Activated CD8-positive, alpha-beta T cell treated with anti-CD3 and anti-CD28 coated beads for 36 hours (primary cell): ENCODE results near the gene HPCA. TPM values are rescaled to one million over a fixed set of nuclear protein-coding genes. Genes with fewer than 3 reads are reported as not detected.

Source experiments
- ATAC-seq: fragments of 200-7000 bp; cut with Tn5 transposase; one replicate; pipeline ENCODE4 v1.10.0; 2021; ENCODE audit warnings: mild to moderate bottlenecking, moderate library complexity
- CTCF ChIA-PET: fragments of 350-600 bp; sonication (Branson Sonifier 250); formaldehyde crosslinking; loops from one replicate; lab custom pipeline; 2021; ENCODE audit warnings: antibody characterized with exemption; lab: Charles Lee
- POLR2A ChIA-PET: fragments of 350-600 bp; sonication (Branson Sonifier 250); formaldehyde crosslinking; loops from one replicate; lab custom pipeline; 2021; ENCODE audit warnings: antibody characterized with exemption; lab: Charles Lee
- DNase-seq: peaks from one replicate; pipeline ENCODE4 v3.0.0-alpha.2; 2020
- H3K27ac Mint-ChIP-seq: one replicate; pipeline ENCODE4 v1.8.0; 2021; ENCODE audit warnings: mild to moderate bottlenecking, mixed read lengths
- H3K27me3 Mint-ChIP-seq: one replicate; pipeline ENCODE4 v1.8.0; 2021; ENCODE audit warnings: mixed read lengths
- H3K36me3 Mint-ChIP-seq: one replicate; pipeline ENCODE4 v1.8.0; 2021; ENCODE audit warnings: low read depth, mixed read lengths
- H3K4me1 Mint-ChIP-seq: one replicate; pipeline ENCODE4 v1.8.0; 2021; ENCODE audit warnings: low read depth, mixed read lengths
- H3K4me3 Mint-ChIP-seq: one replicate; pipeline ENCODE4 v1.8.0; 2021; ENCODE audit warnings: mild to moderate bottlenecking, moderate library complexity, mixed read lengths
- H3K9me3 Mint-ChIP-seq: one replicate; pipeline ENCODE4 v1.8.0; 2021; ENCODE audit warnings: mixed read lengths
- intact Hi-C: fragments of 100-400 bp; cut with micrococcal nuclease; formaldehyde crosslinking; loops from one replicate; pipeline ENCODE4 v1.10.0; 2022
- total RNA-seq, 2 experiments: library from RNA; stranded (reverse); gene quantifications; one replicate each; pipeline ENCODE4 v1.2.3, GENCODE V29; 2021
- TF ChIP-seq, protein P1 (sequence below): fragments of 200-600 bp; IDR thresholded peaks from one replicate; pipeline ENCODE4 v1.8.0; 2022; ENCODE audit warnings: antibody characterized with exemption, mild to moderate bottlenecking

Gene HPCA
- total RNA-seq, 2 experiments from 2014 or later = 0.49 to 0.61 TPM

DNA sequence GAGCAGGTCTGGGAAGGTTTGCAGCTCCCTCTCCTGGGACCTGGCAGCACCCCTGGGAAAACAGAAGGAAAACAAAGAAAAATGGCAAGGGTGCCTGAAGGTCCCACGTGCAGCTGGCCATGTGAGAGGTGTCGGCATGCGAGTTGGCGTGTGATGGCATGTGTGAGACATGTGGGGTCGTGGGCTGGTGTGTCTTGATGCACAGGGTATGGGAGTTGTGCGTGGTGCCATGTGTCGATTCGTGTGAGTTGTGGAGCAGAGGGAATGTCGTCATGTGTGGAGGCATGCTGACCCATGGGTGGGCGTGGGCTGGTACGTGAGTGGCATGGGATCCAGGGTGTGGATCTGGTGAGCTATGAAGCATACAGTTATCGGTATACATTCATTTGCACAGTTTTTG lies 1.3 kb downstream of the HPCA start:
- H3K27ac Mint-ChIP-seq = no peak overlapping the region
- POLR2A ChIA-PET = interaction anchor here (0.6 kb wide), 1 partner anchor 16 kb away, joined by 3 read pairs; no protein-coding TSS in a partner anchor

DNA sequence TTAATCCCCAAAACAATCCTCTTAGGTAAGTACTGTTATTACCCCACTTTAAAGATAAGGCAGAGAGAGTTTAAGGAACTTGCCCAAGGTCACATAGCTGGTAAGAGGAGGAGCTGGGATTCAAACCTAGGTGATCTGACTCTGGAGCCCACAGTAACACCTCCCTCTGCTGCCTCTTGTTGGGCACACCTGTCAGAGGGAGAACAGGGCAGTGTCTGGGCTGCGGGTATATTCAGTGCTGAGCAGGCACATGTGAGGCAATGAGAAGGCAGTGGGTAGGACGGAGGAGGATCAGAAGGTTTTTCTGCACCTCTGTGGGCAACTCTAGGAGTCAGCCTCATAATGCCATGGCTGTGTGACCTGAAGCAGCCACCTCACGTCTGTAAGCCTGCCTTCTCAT lies 1.8 kb downstream of the HPCA start:
- H3K36me3 Mint-ChIP-seq = no peaks in the 10 kb centered on the region
- H3K4me3 Mint-ChIP-seq = no peak overlapping the region
- no peaks in the 10 kb centered on the region for H3K9me3 Mint-ChIP-seq
- ChIA-PET POLR2A (no interaction called here), CTCF (interaction anchor here (0.9 kb wide), 1 partner anchor 20 kb away, joined by 3 read pairs; no protein-coding TSS in a partner anchor)
- ATAC-seq = no peak
- no peak overlapping the region for H3K27ac Mint-ChIP-seq
- intact Hi-C loops = no loop called here
- H3K27me3 Mint-ChIP-seq = peaks cover 65% of the 10 kb centered on the region
- TF ChIP-seq, protein P1, sequence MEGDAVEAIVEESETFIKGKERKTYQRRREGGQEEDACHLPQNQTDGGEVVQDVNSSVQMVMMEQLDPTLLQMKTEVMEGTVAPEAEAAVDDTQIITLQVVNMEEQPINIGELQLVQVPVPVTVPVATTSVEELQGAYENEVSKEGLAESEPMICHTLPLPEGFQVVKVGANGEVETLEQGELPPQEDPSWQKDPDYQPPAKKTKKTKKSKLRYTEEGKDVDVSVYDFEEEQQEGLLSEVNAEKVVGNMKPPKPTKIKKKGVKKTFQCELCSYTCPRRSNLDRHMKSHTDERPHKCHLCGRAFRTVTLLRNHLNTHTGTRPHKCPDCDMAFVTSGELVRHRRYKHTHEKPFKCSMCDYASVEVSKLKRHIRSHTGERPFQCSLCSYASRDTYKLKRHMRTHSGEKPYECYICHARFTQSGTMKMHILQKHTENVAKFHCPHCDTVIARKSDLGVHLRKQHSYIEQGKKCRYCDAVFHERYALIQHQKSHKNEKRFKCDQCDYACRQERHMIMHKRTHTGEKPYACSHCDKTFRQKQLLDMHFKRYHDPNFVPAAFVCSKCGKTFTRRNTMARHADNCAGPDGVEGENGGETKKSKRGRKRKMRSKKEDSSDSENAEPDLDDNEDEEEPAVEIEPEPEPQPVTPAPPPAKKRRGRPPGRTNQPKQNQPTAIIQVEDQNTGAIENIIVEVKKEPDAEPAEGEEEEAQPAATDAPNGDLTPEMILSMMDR = no peak
- no peak for DNase-seq
- H3K4me1 Mint-ChIP-seq = peaks cover 5% of the 10 kb centered on the region

More for the DNA sequence above, 1.3 kb downstream of the HPCA start:
- peaks cover 63% of the 10 kb centered on the region for H3K27me3 Mint-ChIP-seq
- CTCF ChIA-PET = interaction anchor here (0.9 kb wide), 1 partner anchor 21 kb away, joined by 3 read pairs; no protein-coding TSS in a partner anchor
- no peak overlapping the region for H3K4me3 Mint-ChIP-seq
- intact Hi-C loops = no loop called here
- TF ChIP-seq, protein P1 = no peak
- no peaks in the 10 kb centered on the region for H3K36me3 Mint-ChIP-seq
- ATAC-seq = no peak
- no peak for DNase-seq
- peaks cover 5% of the 10 kb centered on the region for H3K4me1 Mint-ChIP-seq
- no peaks in the 10 kb centered on the region for H3K9me3 Mint-ChIP-seq

DNA sequence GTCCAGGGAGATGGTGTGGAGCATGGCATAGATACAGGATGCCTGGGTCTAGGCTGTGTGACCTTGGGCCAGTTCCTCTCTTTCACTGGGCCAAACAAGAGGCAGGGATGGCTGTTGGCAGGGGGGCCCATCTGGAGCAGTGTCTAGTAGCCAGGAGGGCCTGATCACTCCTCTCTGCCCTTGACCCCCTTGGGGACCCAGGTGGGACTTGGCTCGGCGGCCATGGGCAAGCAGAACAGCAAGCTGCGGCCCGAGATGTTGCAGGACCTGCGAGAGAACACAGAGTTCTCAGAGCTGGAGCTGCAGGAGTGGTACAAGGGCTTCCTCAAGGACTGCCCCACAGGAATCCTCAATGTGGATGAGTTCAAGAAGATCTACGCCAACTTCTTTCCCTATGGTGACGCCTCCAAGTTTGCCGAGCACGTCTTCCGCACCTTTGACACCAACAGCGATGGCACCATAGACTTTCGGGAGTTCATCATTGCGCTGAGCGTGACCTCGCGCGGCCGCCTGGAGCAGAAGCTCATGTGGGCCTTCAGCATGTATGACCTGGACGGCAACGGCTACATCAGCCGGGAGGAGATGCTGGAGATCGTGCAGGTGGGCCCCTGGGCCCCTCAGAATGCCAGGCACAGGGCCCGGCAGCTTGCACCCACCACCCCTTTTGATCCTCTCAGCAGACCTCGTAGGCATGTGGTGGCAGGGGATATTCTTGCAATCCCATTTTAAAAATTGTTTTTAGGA lies 2.6 kb downstream of the HPCA start:
- Mint-ChIP-seq H3K4me3 (no peak overlapping the region), H3K4me1 (peaks cover 5% of the 10 kb centered on the region), H3K9me3 (no peaks in the 10 kb centered on the region), H3K27me3 (peaks cover 61% of the 10 kb centered on the region), H3K27ac (no peak overlapping the region), H3K36me3 (no peaks in the 10 kb centered on the region)
- DNase-seq = no peak
- intact Hi-C loops = no loop called here
- ChIA-PET POLR2A (no interaction called here), CTCF (interaction anchor here (5.0 kb wide), 1 partner anchor 13 kb away, joined by 31 read pairs; no protein-coding TSS in a partner anchor)
- TF ChIP-seq, protein P1 = no peak
- no peak for ATAC-seq

DNA sequence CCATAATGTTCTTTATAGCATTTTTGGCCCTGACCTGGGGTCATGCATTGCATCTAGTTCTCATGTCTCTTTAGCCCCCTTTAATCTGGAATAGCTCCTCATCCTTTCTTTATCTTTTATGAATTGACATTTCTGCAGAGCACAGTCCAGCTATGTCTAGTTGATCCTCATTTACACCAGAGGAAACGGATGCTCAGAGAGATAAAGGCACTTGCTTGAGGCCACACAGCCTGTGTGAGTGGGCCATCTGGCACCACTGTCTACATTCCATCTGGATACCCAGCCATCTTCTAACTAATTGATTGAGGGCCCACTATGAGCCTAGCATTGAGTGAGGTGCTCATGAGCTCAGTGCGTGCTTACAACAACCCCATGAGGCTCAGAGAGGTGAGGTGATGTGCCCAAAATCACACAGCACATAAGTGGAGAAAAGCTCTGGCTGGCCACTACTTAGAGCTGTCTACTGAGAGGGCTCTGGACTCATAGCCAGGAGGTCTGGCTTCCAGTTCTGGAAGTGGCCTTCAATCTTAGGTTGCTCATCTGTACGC lies 3.5 kb downstream of the HPCA start:
- DNase-seq (no peak), ATAC-seq (no peak)
- POLR2A ChIA-PET = no interaction called here
- H3K4me1 Mint-ChIP-seq = peaks cover 5% of the 10 kb centered on the region
- TF ChIP-seq, protein P1 = no peak
- H3K4me3 Mint-ChIP-seq = no peak overlapping the region
- CTCF ChIA-PET = interaction anchor here (0.8 to 5.0 kb wide), 2 partner anchors 14 to 167 kb away, joined by 3 to 31 read pairs; no protein-coding TSS in a partner anchor
- no peaks in the 10 kb centered on the region for H3K9me3 Mint-ChIP-seq
- peaks cover 58% of the 10 kb centered on the region for H3K27me3 Mint-ChIP-seq
- intact Hi-C loops = no loop called here
- no peaks in the 10 kb centered on the region for H3K36me3 Mint-ChIP-seq
- H3K27ac Mint-ChIP-seq = no peak overlapping the region
